ENCODE data around the gene FXYD2. TPM values are rescaled to one million over a fixed set of nuclear protein-coding genes. Genes with fewer than 3 reads are reported as not detected.

Gene FXYD2
- total RNA-seq, 1 experiment from 2014 or later: not detected

DNA sequence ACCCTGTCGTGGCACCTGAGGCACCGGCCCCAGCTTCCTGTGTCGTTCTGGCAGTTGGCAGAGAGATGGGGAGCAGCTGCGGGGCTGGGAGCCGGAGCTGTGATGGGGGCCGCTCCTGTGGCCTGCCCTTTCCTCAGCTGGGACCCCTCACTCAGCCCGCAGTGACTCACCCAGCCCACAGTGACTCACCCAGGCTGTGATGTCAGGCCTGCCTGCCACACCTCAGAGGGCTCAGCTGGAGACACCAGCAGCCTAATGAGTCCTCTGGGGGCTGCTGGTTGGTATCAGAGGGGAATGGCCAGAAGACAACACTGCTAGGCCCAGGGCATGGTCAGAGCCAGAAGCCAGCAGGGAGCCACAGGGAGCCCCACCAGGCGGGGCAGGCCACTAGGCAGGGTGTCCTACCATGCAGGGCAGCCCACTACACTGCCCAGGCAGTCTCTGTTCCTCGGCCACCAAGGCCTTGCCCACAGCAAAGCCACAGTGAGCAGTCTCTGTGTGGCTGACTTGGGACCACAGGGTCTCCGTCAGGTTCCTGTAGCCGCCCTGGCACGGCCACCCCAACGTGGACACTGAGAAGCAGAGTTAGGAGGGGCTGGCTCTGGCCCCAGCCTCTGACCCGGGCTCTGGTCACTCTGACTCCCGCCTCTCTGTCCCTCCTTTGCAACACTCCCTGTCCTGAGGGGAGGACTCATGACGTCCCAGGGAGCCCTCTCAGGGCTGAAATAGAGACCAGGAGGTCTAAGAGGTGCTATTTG lies 4.2 kb upstream of the FXYD2 start:
- no peak for DNase-seq (ENCODE audit: low read depth, low spot score)
- in situ Hi-C loops (cut with HindIII; ENCODE audit: low pct_unique_long_range_greater_than_20kb, low sequenced_read_pairs): no loop called here

DNA sequence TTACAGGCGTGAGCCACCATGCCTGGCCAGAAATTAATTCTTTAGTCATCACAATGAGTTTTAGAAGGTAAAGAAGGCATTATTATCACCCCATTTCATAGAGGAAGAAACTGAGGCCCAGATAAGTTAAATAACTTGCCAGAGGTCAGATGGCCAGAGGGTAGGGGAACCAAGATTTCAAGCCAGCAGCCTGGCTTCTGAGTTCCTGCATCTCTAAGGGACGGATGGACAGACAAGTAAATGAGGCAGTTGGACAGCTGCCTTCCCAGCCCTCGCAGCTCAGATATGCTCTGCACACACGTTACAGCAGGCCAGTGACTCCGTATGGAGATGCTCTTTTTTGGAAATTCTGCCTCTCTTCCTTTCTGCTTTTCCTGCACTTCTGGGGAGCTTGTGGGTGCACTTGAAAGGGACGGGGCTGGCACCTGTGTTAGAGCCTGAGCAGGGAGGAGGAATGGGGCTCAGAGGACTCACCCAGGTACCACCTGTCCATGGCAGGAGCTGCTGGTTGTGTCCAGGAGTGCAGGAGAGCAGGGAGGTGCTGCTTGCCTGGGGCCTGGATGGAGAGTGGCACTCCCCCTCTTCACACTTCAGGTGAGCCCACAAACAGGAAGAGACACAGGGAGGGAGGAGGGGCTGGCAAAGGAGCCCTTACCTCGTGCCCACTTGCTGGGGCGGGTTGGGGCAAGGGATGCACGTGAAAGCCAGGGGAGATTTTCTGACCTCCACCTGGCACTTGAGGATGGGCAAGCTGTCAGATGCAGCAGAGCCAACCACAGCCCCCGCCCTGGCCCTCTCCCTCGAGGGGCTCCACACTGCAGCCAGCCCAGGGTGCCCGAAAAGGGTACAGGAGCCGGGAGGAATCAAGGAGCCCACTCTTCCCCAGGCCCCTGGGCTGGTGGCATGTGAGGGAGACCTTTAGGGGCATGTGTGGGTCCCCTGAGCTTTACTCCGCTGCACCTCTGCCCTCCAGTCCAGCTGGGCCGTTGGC lies 3.3 kb upstream of the FXYD2 start:
- in situ Hi-C loops (cut with HindIII; ENCODE audit: low pct_unique_long_range_greater_than_20kb, low sequenced_read_pairs): no loop called here
- no peak for DNase-seq (ENCODE audit: low read depth, low spot score)

DNA sequence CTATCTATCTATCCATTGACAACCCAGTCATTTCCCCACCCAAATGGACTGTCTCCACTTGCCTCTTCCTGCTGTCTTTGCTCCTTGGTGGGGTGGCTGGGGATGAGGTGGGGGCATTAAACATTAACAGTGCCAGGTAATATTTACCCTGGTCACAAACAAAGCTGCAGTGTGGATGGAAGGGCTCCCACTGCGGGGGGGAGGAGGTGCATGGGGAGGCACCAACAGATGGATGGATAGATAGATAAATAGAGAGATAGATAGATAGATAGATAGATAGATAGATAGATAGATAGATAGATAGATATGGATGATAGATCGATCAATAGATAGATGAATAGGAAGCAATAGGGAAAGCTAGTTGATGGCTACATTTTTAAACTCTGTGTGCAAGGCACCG lies 2.3 kb upstream of the FXYD2 start:
- in situ Hi-C loops (cut with HindIII; ENCODE audit: low pct_unique_long_range_greater_than_20kb, low sequenced_read_pairs): no loop called here

DNA sequence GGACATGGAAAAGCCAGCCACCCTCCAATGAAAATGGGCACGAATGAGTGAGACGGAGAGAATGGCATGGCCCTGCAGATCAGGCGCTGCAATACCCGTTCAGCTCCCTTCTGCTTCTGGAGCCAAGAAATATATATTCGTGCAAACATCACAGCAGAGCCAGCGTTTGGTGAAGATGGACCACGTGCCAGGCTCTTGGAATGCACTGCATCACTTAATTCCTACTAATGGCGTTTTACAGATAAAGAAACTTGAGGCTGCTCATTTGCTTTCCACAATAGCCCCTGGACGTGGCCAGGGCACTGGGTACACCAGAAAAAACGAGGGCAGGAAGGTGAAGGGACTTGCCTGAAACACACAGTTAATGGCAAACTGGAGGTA lies 1.6 kb upstream of the FXYD2 start:
- DNase-seq (ENCODE audit: low read depth, low spot score): no peak
- in situ Hi-C loops (cut with HindIII; ENCODE audit: low pct_unique_long_range_greater_than_20kb, low sequenced_read_pairs): no loop called here

More for the DNA sequence above, 2.3 kb upstream of the FXYD2 start:
- DNase-seq (ENCODE audit: low read depth, low spot score): no peak

DNA sequence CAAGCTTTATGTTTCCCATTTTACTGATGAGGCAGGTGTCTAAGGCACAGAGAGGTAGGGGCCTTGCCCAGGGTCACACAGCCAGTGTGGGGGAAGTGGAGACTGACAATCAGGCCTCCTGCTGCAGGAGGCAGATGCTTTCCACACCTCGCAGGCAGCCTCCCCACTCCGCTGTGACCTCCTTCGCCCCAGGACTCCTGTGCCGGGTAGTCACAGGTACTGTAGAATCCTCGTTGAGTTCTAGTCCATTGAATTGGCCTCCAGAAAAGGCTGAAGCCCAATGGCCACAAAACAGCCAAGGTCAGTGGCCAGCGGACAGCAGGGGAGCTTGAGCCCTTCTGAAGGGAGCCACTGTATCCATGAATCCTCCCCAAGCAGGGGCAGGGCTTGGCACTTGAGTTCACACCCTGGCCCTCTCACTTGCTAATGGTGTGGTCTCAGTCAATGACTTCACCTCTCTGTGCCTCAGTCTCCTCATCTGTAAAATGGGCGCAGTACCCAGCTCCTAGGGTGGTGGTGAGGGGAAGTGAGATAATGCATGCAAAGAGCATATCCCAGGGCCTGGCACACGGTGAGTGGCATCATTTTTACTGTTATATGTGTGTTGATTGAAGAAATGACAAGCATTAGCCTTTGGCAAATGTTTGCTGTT lies 1.1 kb upstream of the FXYD2 start:
- in situ Hi-C loops (cut with HindIII; ENCODE audit: low pct_unique_long_range_greater_than_20kb, low sequenced_read_pairs): no loop called here
- DNase-seq (ENCODE audit: low read depth, low spot score): no peak

DNA sequence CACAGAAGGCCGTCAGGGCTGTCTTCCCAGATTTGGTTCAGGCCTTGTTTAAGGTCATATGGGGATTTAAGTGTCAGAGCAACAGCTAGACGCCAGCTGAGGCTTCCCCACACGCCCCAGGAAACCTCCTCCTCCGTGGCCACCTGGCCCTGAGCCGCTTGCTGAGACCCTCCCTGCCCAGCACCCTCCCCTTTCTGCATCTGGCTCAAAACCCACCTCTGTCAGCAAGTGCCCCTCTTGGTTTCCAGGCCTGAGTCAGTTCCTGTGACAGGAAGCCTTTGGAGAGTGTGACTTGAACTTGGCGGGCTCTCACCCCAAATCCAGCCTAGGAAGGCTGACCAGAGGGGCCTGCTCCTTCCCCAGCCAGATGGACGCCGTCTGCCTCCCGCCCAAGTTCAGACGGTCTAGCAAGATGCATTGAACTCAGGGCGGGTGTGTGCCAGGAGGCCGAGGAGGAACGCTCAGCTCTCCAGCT lies 561 bp downstream of the FXYD2 start:
- in situ Hi-C loops (cut with HindIII; ENCODE audit: low pct_unique_long_range_greater_than_20kb, low sequenced_read_pairs): loop anchor here (25.0 kb wide), 1 partner anchor 113 kb away; the partner anchor contains the start of gene TMPRSS13
- DNase-seq (ENCODE audit: low read depth, low spot score): no peak

DNA sequence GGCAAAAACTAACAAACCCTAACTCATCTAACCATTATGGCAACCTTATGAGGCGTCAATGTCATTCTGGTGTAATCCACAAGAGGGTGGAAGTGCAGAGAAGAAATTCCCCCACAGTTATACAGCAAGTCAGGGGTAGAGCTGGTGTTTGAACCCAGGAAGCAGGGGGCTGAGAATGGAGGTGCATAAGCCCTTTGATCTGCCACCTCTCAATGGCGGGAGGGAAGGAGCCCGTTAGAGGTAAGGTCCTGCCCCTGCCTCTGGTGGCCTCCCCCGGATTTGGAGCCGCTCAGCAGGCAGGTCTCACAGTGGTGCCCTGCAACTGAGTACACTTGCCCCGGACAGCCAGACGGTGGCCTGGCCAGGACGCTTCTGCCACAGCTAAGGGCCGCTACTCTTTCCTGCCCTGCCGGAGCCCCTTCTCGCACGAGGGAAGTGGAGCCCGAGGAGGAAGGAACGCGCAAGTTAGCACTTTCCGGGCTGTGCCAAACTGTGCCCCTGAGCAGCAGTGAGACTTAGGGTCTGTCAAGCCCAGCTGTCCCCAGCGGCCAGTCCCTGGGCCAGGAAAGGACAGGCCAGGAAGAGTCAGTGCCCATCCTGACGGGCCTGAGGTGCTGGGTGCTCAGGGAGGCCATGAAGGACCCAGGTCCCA lies 1.1 kb downstream of the FXYD2 start:
- peak; percentile 21 for DNase-seq (ENCODE audit: low read depth, low spot score)
- in situ Hi-C loops (cut with HindIII; ENCODE audit: low pct_unique_long_range_greater_than_20kb, low sequenced_read_pairs): loop anchor here (25.0 kb wide), 1 partner anchor 114 kb away; the partner anchor contains the start of gene TMPRSS13

DNA sequence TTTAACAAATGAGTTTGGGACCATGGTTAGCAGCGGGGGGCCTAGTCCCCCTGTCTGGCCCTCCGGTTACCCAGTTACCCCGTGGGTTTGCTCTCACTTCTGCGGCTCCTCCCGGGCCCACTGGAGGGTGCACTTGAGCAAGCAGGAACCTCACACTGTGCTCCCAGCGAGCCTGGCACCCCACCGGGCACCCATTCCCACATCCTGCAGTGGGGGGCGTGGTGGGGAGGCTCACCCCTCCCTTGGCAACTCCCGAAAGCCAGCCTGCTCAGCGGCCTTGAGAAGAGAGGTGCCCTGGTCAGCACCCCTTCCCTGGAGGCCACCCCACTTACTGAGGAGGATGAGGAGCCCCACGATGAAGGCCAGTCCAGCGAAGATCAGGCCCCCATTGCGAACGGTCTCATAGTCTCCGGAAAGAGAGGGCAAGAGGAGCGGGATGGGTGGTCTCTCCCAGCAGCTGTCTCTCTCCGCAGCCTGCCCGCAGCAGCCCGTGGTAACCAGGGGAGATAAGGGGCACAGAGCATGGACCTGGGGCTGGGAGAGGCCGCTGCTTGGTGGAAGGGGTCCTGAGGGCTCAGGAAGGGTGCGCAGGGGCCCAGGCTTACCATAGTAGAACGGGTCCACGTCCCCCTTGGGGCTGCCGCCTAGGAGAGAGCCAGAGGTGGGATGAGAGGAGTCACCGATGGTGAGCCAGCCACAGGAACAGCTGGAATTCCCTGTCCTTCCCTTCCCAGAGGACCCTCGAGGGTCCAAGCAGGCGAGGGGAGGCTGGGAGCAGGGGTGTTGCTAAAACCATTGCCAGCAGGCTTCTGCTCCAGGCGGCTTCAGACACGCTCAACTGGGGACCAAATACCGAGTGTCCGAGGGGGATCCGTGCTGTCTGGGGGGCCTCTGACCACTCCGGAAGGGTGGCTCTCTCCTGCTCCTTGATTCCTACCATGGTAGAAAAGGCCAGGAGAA lies 2.2 kb downstream of the FXYD2 start:
- DNase-seq (ENCODE audit: low read depth, low spot score): peak; percentile 36
- in situ Hi-C loops (cut with HindIII; ENCODE audit: low pct_unique_long_range_greater_than_20kb, low sequenced_read_pairs): loop anchor here (25.0 kb wide), 1 partner anchor 115 kb away; the partner anchor contains the start of gene TMPRSS13

DNA sequence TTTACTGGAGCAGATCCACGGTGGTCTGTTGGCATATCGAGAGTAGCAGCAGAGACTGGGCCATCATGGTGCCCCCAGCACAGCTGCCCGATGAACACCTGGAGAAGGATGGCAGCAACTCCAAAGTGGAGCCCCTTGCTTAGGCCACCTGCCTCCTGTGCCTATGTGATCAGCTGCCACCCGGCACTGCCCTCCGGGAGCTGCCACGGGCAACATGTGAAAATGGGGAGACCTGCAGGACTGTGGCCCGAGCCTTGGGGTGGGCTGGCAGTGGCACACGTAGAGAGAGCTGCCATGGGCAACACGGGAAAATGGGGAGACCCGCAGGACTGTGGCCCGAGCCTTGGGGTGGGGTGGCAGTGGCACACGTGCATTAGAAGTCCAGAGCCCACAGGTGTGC lies 3.1 kb downstream of the FXYD2 start:
- DNase-seq (ENCODE audit: low read depth, low spot score): no peak
- in situ Hi-C loops (cut with HindIII; ENCODE audit: low pct_unique_long_range_greater_than_20kb, low sequenced_read_pairs): loop anchor here (25.0 kb wide), 1 partner anchor 116 kb away; the partner anchor contains the start of gene TMPRSS13

DNA sequence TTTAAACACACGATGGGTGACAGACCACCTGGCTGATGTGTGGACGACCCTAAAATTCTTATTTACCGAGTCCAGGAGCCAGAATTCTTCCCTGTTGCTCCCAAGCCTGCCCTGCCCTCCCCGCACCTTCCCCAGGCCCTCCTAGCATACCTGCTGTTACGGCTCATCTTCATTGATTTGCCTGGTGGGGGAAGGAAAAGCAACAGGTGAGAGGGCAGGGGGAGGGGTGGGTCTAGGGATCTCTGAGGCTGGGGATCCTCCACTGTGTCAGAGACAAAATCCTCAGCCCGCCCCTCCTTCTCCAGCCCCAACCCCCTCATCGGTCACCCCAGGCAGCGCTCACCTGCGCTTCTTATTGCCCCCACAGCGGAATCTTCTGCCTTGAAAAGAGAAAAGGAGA lies 4.0 kb downstream of the FXYD2 start:
- in situ Hi-C loops (cut with HindIII; ENCODE audit: low pct_unique_long_range_greater_than_20kb, low sequenced_read_pairs): loop anchor here (25.0 kb wide), 1 partner anchor 117 kb away; the partner anchor contains the start of gene TMPRSS13
- DNase-seq (ENCODE audit: low read depth, low spot score): no peak

DNA sequence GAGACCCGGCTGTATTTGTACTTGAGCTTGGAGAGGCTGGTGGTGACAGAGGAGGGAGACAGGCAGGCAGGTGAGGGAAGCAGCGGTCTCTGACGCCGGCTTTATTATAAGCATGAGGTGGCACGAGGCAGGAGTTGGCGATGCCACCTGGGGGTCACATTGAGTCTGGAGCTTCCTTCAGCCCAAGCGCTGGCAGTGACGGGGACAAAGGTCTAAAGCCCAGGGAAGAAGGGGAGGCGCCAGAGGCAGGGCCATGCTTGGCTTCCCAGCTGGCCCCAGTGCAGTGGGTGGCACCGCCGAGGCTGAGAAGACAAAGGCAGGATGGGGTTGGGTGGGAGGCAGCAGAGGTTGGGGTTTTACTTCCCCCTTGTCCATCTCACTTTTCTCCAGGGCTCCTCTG lies 4.5 kb downstream of the FXYD2 start:
- in situ Hi-C loops (cut with HindIII; ENCODE audit: low pct_unique_long_range_greater_than_20kb, low sequenced_read_pairs): loop anchor here (25.0 kb wide), 1 partner anchor 117 kb away; the partner anchor contains the start of gene TMPRSS13
- no peak for DNase-seq (ENCODE audit: low read depth, low spot score)

DNA sequence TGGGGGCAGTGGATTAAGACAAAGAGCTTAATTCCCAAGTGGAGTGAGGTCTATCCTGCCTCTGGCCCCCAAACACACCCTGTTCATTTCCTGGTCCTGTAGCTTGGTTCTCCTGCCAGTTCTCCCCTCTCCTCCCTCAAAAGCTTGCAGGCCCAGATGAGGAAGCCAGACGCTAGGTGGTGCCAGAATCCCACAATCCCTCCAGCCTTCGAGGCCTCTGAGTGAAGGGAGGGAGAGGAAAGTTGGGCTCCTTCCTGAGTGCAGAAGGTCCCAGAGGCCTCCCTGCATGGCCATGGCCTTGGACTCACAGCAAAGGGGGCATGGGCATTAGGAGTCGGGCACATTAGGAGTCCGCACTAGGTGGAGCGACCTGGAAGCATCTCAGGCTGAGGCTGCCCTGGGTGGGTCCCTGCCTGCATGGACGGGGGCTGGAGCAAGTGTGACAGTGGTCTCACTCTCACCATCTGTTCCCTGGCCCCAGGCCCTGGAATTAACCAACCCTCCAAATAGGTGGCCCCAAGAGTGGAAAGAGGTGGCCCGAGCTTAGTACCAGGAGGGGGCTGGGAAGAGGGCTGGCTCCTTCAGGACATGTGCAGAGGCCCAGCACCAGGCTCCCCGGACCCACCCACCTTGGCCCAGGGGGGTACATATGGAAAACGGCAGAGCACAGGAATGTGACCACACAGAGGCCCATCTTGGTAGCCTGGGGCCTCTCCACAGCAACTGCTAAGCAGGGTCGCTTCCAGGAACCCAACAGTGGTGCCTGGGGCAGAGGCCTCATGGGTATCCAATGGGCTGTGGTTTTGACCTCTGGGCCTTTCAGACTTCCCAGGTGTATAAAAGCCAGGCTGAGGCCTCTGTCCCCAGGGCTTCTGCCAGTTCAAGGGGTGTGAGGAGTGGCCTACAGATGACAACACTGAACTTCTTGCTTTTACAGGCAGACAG lies 5.2 kb downstream of the FXYD2 start:
- peak; percentile 85 for DNase-seq (ENCODE audit: low read depth, low spot score)
- in situ Hi-C loops (cut with HindIII; ENCODE audit: low pct_unique_long_range_greater_than_20kb, low sequenced_read_pairs): loop anchor here (25.0 kb wide), 1 partner anchor 118 kb away; the partner anchor contains the start of gene TMPRSS13

DNA sequence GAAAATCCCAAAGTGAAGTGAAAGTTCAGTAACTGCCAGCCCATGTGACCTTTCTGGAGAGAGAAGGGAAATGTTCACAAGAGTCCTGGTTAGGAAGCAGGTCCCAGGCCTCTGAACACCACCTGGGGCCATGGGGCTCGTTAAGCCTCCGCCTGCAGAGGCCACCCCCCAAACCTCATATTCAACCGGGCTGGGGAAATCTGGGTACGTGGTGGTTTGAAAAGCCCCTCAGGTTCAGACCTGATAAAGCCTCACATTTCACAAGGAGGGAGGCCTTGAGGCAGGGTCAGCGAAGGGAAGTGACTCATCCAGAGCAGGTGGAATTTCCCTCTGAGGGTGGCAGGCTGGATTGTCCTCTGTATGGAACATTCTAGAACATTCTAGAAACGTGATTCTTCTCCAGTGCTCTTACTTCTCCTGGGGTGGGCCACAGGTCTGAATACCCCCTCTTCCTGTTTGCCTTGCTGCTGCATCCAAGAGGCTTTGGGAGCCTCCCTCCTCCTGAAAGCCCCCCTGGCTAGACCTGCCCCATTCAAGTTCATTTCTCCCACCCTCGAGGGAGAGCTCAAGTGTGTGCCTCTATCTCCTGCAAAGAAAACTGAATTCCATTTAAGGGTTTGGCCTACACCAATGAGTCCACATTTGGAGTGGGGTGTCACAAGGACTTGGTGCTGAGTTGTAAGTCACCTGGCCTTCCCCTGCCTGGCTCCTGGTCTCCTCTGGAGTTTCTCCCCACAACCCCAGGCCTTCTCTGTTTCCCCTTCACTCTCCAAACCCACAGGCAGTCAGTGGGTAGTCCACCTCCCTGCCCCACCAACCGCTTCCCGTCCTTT lies 6.3 kb downstream of the FXYD2 start:
- in situ Hi-C loops (cut with HindIII; ENCODE audit: low pct_unique_long_range_greater_than_20kb, low sequenced_read_pairs): loop anchor here (25.0 kb wide), 1 partner anchor 119 kb away; the partner anchor contains the start of gene TMPRSS13

DNA sequence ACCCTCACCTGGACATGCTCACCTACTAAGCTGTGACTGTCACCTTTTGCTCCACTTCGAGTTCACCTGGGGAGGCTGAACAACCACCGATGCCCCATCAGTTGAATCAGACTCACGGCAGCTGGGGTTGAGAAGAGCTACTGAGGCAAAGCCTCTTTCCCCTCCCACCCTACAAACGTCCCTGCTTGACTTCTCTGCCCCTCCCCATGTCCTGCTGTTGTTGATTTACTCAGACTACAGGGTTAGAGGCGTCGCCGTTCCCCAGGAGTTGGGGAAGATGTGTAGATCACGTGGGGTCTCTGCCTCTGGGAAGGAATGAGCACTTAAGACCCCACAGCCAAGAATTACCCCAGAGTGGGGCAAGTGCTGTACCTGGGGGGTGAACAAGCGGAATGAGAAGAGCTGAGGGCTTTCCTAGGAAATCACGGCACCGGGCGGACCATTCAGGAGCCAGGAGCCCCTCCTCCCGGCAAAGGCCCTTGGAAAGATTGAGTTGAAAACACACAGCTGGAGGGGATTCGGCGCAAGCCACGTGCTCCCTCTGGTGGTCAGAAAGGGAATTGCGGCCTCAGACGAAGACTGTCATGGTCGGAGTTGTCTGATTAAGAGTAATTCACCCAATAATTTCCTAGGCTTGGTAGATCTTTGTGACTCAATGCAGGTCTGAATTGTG lies 7.0 kb downstream of the FXYD2 start:
- in situ Hi-C loops (cut with HindIII; ENCODE audit: low pct_unique_long_range_greater_than_20kb, low sequenced_read_pairs): loop anchor here (25.0 kb wide), 1 partner anchor 120 kb away; the partner anchor contains the start of gene TMPRSS13

More for the DNA sequence above, 6.3 kb downstream of the FXYD2 start:
- no peak for DNase-seq (ENCODE audit: low read depth, low spot score)

More for the DNA sequence above, 7.0 kb downstream of the FXYD2 start:
- DNase-seq (ENCODE audit: low read depth, low spot score): peak; percentile 61
